HG03045 (cell line): ENCODE measurements around the gene PLSCR4.
"Not testable (repeated sequence)": the region's sequence is repeated elsewhere in the genome, so short reads cannot be mapped to it uniquely, and the experiment has no call there.

ENCODE experiments used
- ATAC-seq: cut with Tn5 transposase; IDR thresholded peaks from one replicate; pipeline ENCODE4 v1.9.1; 2021; ENCODE audit warnings: mild to moderate bottlenecking, moderate library complexity; ENCODE audit not compliant: unreplicated experiment

PLSCR4 gene

GRCh38 chr3:146249921-146250320, 984 bp downstream of the PLSCR4 start:
- ATAC-seq = no peak

GRCh38 chr3:146247911-146248310, 3.0 kb downstream of the PLSCR4 start:
- no peak for ATAC-seq

GRCh38 chr3:146246526-146246925, 4.4 kb downstream of the PLSCR4 start:
- no peak for ATAC-seq

- ATAC-seq = no peak
Observed at GRCh38 chr3:146243559-146243958, 7.3 kb downstream of the PLSCR4 start.

- ATAC-seq = no peak
Observed at GRCh38 chr3:146241523-146242240, 9.2 kb downstream of the PLSCR4 start.

- no peak for ATAC-seq
Observed at GRCh38 chr3:146233487-146233886, 17.4 kb downstream of the PLSCR4 start.

- no peak for ATAC-seq
Observed at GRCh38 chr3:146227486-146227885, 23.4 kb downstream of the PLSCR4 start.

- ATAC-seq = no peak
Observed at GRCh38 chr3:146226881-146227280, 24.0 kb downstream of the PLSCR4 start.

GRCh38 chr3:146225458-146225857, 25.4 kb downstream of the PLSCR4 start:
- ATAC-seq = not testable (repeated sequence)

GRCh38 chr3:146223401-146224373, 27.2 kb downstream of the PLSCR4 start:
- ATAC-seq = no peak

- no peak for ATAC-seq
Observed at GRCh38 chr3:146222204-146223046, 28.5 kb downstream of the PLSCR4 start.

- ATAC-seq = no peak
Observed at GRCh38 chr3:146221276-146221675, 29.6 kb downstream of the PLSCR4 start.

GRCh38 chr3:146218880-146219866, 31.7 kb downstream of the PLSCR4 start:
- ATAC-seq = no peak

GRCh38 chr3:146217324-146217723, 33.6 kb downstream of the PLSCR4 start:
- no peak for ATAC-seq

GRCh38 chr3:146214493-146214892, 36.4 kb downstream of the PLSCR4 start:
- no peak for ATAC-seq

GRCh38 chr3:146209371-146209770, 41.5 kb downstream of the PLSCR4 start:
- no peak for ATAC-seq

GRCh38 chr3:146203776-146204175, 47.1 kb downstream of the PLSCR4 start:
- ATAC-seq = no peak

GRCh38 chr3:146200461-146201220, 50.3 kb downstream of the PLSCR4 start:
- ATAC-seq = no peak

GRCh38 chr3:146199762-146200161, 51.1 kb downstream of the PLSCR4 start:
- ATAC-seq = no peak
